Fibroblast of villous mesenchyme (primary cell): ENCODE measurements around the gene FXN. TPM values are rescaled to one million over a fixed set of nuclear protein-coding genes. Genes with fewer than 3 reads are reported as not detected.
"Not testable (repeated sequence)": the region's sequence is repeated elsewhere in the genome, so short reads cannot be mapped to it uniquely, and the experiment has no call there.

Experiments used
- DNase-seq: peaks from one replicate; pipeline ENCODE4 v3.0.0-alpha.2; 2010; ENCODE audit warnings: low read depth
- H3K4me3 ChIP-seq: 2 replicates; pipeline ENCODE4 v1.5.1; 2011; ENCODE audit warnings: low read depth, mild to moderate bottlenecking, low read length
- CTCF ChIP-seq: IDR thresholded peaks from 2 replicates; pipeline ENCODE4 v1.5.1; 2012; ENCODE audit warnings: low read depth, mild to moderate bottlenecking, low read length; ENCODE audit not compliant: insufficient read depth
- total RNA-seq: library from RNA; depleted of rRNA; stranded (reverse); fragments of >200 nt; gene quantifications from 2 replicates; pipeline ENCODE4 v1.2.3, GENCODE V29; 2012

Gene FXN
- total RNA-seq, 1 donor: 2.6 TPM

GRCh38 chr9:69047371-69047770 is 11.8 kb downstream of the FXN start:
- DNase-seq: no peak
- H3K4me3 ChIP-seq: no peak overlapping the region
- no peak for TF ChIP-seq CTCF

- TF ChIP-seq CTCF: no peak
- no peak overlapping the region for H3K4me3 ChIP-seq
- no peak for DNase-seq
These were observed 13.5 kb downstream of the FXN start for GRCh38 chr9:69049094-69049493.

- not testable (repeated sequence) for H3K4me3 ChIP-seq, DNase-seq
These were observed 15.4 kb downstream of the FXN start for GRCh38 chr9:69050936-69051335.

- TF ChIP-seq CTCF: no peak
These were observed 19.4 kb downstream of the FXN start for GRCh38 chr9:69054989-69055388.

GRCh38 chr9:69056191-69056815 is 20.8 kb downstream of the FXN start:
- TF ChIP-seq CTCF: no peak
- no peak for DNase-seq
- H3K4me3 ChIP-seq: no peak overlapping the region

More at GRCh38 chr9:69054989-69055388, 19.4 kb downstream of the FXN start:
- DNase-seq: no peak
- no peak overlapping the region for H3K4me3 ChIP-seq

GRCh38 chr9:69058101-69058500 is 22.5 kb downstream of the FXN start:
- no peak for TF ChIP-seq CTCF
- DNase-seq: no peak
- no peak overlapping the region for H3K4me3 ChIP-seq

- no peak for DNase-seq
- TF ChIP-seq CTCF: no peak
These were observed 25.2 kb downstream of the FXN start for GRCh38 chr9:69060766-69061165.

More at GRCh38 chr9:69060766-69061165, 25.2 kb downstream of the FXN start:
- no peak overlapping the region for H3K4me3 ChIP-seq
